Measurements from ENCODE around the gene PLCH2. TPM values are rescaled to one million over a fixed set of nuclear protein-coding genes. Genes with fewer than 3 reads are reported as not detected.

Gene PLCH2
- total and polyA plus RNA-seq, 11 donors: 0.04 to 1.0 (median 0.35) TPM; not detected in 4

GRCh38 chr1:2508751-2509150 is 32.7 kb downstream of the PLCH2 start:
- TF ChIP-seq, protein P1, sequence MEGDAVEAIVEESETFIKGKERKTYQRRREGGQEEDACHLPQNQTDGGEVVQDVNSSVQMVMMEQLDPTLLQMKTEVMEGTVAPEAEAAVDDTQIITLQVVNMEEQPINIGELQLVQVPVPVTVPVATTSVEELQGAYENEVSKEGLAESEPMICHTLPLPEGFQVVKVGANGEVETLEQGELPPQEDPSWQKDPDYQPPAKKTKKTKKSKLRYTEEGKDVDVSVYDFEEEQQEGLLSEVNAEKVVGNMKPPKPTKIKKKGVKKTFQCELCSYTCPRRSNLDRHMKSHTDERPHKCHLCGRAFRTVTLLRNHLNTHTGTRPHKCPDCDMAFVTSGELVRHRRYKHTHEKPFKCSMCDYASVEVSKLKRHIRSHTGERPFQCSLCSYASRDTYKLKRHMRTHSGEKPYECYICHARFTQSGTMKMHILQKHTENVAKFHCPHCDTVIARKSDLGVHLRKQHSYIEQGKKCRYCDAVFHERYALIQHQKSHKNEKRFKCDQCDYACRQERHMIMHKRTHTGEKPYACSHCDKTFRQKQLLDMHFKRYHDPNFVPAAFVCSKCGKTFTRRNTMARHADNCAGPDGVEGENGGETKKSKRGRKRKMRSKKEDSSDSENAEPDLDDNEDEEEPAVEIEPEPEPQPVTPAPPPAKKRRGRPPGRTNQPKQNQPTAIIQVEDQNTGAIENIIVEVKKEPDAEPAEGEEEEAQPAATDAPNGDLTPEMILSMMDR (IDR thresholded peaks at IDR 0.05): no peak
- TF ChIP-seq POLR2A (IDR thresholded peaks at IDR 0.05): no peak
- ATAC-seq (no peak), DNase-seq (no peak)
- no peak overlapping the region for H3K27ac ChIP-seq
- H3K4me1 ChIP-seq: peaks cover 0 to 23% (median 5%) of the 10 kb centered on the region in 12 donors
- H3K27me3 ChIP-seq: peaks cover 0 to 15% (median 6%) of the 10 kb centered on the region in 9 donors
- intact Hi-C loops (cut with DNase I): no loop called here
- peaks cover 3 to 65% (median 60%) of the 10 kb centered on the region in 9 donors for H3K36me3 ChIP-seq
- WGBS, 4 donors: 91 to 95% (median 92%) methylated on average over 23 to 29 of the region's 29 CpGs
- no peak overlapping the region for H3K4me3 ChIP-seq
- H3K9me3 ChIP-seq: no peaks in the 10 kb centered on the region

GRCh38 chr1:2509589-2509988 is 33.5 kb downstream of the PLCH2 start:
- ATAC-seq (no peak), DNase-seq (no peak)
- H3K9me3 ChIP-seq: no peaks in the 10 kb centered on the region
- H3K4me1 ChIP-seq: peaks cover 0 to 16% (median 3%) of the 10 kb centered on the region in 12 donors
- H3K4me3 ChIP-seq: no peak overlapping the region
- no peak for TF ChIP-seq POLR2A (IDR thresholded peaks at IDR 0.05)
- TF ChIP-seq, protein P1 (IDR thresholded peaks at IDR 0.05): no peak
- intact Hi-C loops (cut with DNase I): no loop called here
- H3K36me3 ChIP-seq: peaks cover 5 to 73% (median 67%) of the 10 kb centered on the region in 9 donors
- 82 to 94% (median 93%) methylated on average over 8 to 11 of the region's 11 CpGs for WGBS, 4 donors
- no peak overlapping the region for H3K27ac ChIP-seq
- H3K27me3 ChIP-seq: peaks cover 0 to 8% (median 0%) of the 10 kb centered on the region in 9 donors

GRCh38 chr1:2510366-2511155 is 34.5 kb downstream of the PLCH2 start:
- intact Hi-C loops (cut with DNase I): no loop called here

GRCh38 chr1:2512862-2513421 is 36.9 kb downstream of the PLCH2 start:
- Histone ChIP-seq H3K4me3 (no peak overlapping the region), H3K9me3 (no peaks in the 10 kb centered on the region), H3K27me3 (no peaks in the 10 kb centered on the region), H3K4me1 (no peaks in the 10 kb centered on the region), H3K36me3 (peaks cover 5 to 100% (median 96%) of the 10 kb centered on the region in 9 donors), H3K27ac (no peak overlapping the region)
- TF ChIP-seq, protein P1 (IDR thresholded peaks at IDR 0.05): no peak
- TF ChIP-seq POLR2A (IDR thresholded peaks at IDR 0.05): no peak
- DNase-seq: no peak
- 89 to 93% (median 90%) methylated on average over 15 to 31 of the region's 31 CpGs for WGBS, 4 donors
- intact Hi-C loops (cut with DNase I): no loop called here
- no peak for ATAC-seq

More at GRCh38 chr1:2510366-2511155, 34.5 kb downstream of the PLCH2 start:
- WGBS, 4 donors: 94 to 95% (median 94%) methylated on average over 22 to 27 of the region's 27 CpGs
- H3K4me1 ChIP-seq: peaks cover 0 to 8% (median 0%) of the 10 kb centered on the region in 12 donors
- ATAC-seq (no peak), DNase-seq (no peak)
- H3K9me3 ChIP-seq: no peaks in the 10 kb centered on the region
- H3K27me3 ChIP-seq: no peaks in the 10 kb centered on the region
- no peak for TF ChIP-seq POLR2A (IDR thresholded peaks at IDR 0.05)
- TF ChIP-seq, protein P1 (IDR thresholded peaks at IDR 0.05): no peak
- no peak overlapping the region for H3K4me3 ChIP-seq
- peaks cover 5 to 83% (median 77%) of the 10 kb centered on the region in 9 donors for H3K36me3 ChIP-seq
- H3K27ac ChIP-seq: no peak overlapping the region
